GM12864 (cell line): Measurements from ENCODE around the gene KLF7.

ENCODE experiments used
- DNase-seq: peaks from one replicate; pipeline ENCODE4 v3.0.0-alpha.2; 2011; ENCODE audit warnings: low read depth
- H3K4me3 ChIP-seq: 2 replicates; pipeline ENCODE4 v1.5.1; 2011; ENCODE audit warnings: mild to moderate bottlenecking, low read depth, low read length, control low read depth
- TF ChIP-seq, protein P1 (sequence below): IDR thresholded peaks from 2 replicates; pipeline ENCODE4 v1.5.1; 2011; ENCODE audit warnings: low read depth, mild to moderate bottlenecking, moderate library complexity, low read length, control low read depth, inconsistent platforms; ENCODE audit errors: missing control alignments

KLF7 gene

DNA sequence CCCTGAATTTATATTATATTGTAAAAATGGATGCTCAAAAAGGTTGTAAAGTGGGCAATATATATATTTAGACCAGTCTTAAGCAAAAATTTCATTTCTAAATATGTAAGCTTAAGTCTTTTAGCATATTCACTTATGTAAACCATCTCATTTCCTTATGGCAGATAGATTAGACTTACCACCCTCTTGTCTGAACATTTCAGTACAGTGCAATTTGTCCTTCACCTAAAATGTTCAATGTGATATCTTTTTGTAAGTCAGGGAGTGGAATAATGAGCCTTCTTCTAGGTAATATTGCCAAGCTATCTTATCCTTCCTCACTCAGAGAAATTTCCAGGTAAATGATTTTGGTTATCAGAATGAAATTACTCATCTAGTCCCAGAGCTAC is 92.3 kb downstream of the KLF7 start:
- TF ChIP-seq, protein P1, sequence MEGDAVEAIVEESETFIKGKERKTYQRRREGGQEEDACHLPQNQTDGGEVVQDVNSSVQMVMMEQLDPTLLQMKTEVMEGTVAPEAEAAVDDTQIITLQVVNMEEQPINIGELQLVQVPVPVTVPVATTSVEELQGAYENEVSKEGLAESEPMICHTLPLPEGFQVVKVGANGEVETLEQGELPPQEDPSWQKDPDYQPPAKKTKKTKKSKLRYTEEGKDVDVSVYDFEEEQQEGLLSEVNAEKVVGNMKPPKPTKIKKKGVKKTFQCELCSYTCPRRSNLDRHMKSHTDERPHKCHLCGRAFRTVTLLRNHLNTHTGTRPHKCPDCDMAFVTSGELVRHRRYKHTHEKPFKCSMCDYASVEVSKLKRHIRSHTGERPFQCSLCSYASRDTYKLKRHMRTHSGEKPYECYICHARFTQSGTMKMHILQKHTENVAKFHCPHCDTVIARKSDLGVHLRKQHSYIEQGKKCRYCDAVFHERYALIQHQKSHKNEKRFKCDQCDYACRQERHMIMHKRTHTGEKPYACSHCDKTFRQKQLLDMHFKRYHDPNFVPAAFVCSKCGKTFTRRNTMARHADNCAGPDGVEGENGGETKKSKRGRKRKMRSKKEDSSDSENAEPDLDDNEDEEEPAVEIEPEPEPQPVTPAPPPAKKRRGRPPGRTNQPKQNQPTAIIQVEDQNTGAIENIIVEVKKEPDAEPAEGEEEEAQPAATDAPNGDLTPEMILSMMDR: no peak
- no peak for DNase-seq
- H3K4me3 ChIP-seq: no peak overlapping the region

DNA sequence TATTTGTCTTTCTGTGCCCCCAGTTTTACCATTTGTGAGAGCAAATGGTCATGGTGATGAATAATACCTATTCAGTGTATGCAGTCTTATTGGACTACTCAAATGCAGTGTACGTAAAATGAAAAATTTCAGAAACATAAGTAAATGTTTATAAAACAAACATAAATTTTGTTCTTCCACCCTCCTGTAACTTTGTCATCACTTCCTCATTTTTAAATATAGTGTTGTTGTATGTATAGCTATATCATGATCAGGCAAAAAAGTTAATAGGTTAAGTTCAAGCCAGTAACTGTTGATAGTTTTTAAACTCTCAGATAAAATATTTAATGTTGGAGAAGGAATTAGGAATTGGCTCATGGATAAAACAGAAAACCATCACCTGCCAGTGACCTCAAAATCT is 93.2 kb downstream of the KLF7 start:
- H3K4me3 ChIP-seq: no peak overlapping the region
- TF ChIP-seq, protein P1: no peak
- no peak for DNase-seq

GRCh38 chr2:207071820-207072219 is 93.9 kb downstream of the KLF7 start:
- TF ChIP-seq, protein P1: no peak
- H3K4me3 ChIP-seq: no peak overlapping the region
- DNase-seq: no peak

GRCh38 chr2:207067473-207067872 is 98.3 kb downstream of the KLF7 start:
- no peak overlapping the region for H3K4me3 ChIP-seq
- DNase-seq: no peak
- TF ChIP-seq, protein P1: no peak

GRCh38 chr2:207066791-207067460 is 98.8 kb downstream of the KLF7 start:
- no peak for DNase-seq
- TF ChIP-seq, protein P1: no peak
- no peak overlapping the region for H3K4me3 ChIP-seq

- H3K4me3 ChIP-seq: no peak overlapping the region
- DNase-seq: no peak
- TF ChIP-seq, protein P1: no peak
Observed at GRCh38 chr2:207066166-207066565, 99.6 kb downstream of the KLF7 start.

DNA sequence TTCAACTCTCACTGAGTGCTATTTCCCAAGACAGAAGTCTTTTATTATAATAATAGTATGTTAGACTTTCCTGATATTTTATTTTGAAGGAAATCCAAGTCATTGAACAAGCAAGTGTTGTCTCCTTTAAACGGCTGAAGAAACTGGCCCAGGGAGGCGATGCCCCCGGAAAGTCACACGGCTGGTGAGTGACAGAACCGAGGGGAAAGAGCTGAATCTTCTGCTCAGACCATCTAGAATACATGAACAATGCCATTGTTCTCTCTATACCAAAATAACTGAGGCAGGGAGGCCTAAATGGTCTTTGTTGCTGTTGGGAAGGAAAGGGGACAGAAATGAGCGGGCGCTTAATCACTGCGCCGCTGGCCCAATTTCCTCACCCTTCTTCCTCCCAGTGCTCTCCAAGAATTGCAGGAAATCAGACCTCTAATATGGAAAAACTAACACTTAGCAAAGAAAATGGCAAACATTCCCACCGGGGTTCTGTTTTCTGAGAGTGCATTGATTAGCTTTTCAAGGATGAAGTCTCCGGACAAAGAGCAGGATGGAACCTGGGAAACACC is 101.5 kb downstream of the KLF7 start:
- DNase-seq: no peak
- TF ChIP-seq, protein P1: no peak
- H3K4me3 ChIP-seq: no peak overlapping the region
